Aorta (tissue), 5 donors: Measurements from ENCODE around the gene KCNH3. TPM values are rescaled to one million over a fixed set of nuclear protein-coding genes. Genes with fewer than 3 reads are reported as not detected.
"Not testable (repeated sequence)": the region's sequence is repeated elsewhere in the genome, so short reads cannot be mapped to it uniquely, and the experiment has no call there.

ENCODE experiments used
- ATAC-seq: fragments of 200-7000 bp; cut with Tn5 transposase; one replicate; pipeline ENCODE4 v1.9.1; 2022; ENCODE audit warnings: moderate library complexity; ENCODE audit not compliant: low FRiP score
- DNase-seq, 2 donors: peaks; one replicate each; pipeline ENCODE4 v3.0.0-alpha.2; 2020
- H3K27ac ChIP-seq, 2 donors: one replicate each; pipeline ENCODE4 v1.5.1; 2013; ENCODE audit warnings: low read length in 2 of 2, mild to moderate bottlenecking in 2 of 2, moderate library complexity in 2 of 2, control low read depth in 1 of 2, inconsistent platforms in 1 of 2, low read depth in 1 of 2
- H3K27me3 ChIP-seq, 2 donors: one replicate each; pipeline ENCODE4 v1.6.1; 2013; ENCODE audit warnings: control low read depth in 1 of 2, low read length in 1 of 2, mild to moderate bottlenecking in 1 of 2, moderate library complexity in 1 of 2; ENCODE audit not compliant: insufficient read depth in 2 of 2, control insufficient read depth in 1 of 2
- H3K36me3 ChIP-seq, 2 donors: one replicate each; pipeline ENCODE4 v1.6.1; 2013; ENCODE audit warnings: control low read depth in 1 of 2, low read length in 1 of 2, mild to moderate bottlenecking in 1 of 2; ENCODE audit not compliant: insufficient read depth in 2 of 2, control insufficient read depth in 1 of 2
- H3K4me1 ChIP-seq, 2 donors: one replicate each; pipeline ENCODE4 v1.6.1; 2013; ENCODE audit warnings: low read length in 2 of 2, control low read depth in 1 of 2, mild to moderate bottlenecking in 1 of 2, moderate library complexity in 1 of 2; ENCODE audit not compliant: insufficient read depth in 2 of 2, control insufficient read depth in 1 of 2
- H3K4me3 ChIP-seq, 2 donors: one replicate each; pipeline ENCODE4 v1.5.1; 2013; ENCODE audit warnings: low read length in 2 of 2, control low read depth in 1 of 2, mild to moderate bottlenecking in 1 of 2
- H3K9me3 ChIP-seq: one replicate; pipeline ENCODE4 v1.6.1; 2013; ENCODE audit warnings: mild to moderate bottlenecking, low read length; ENCODE audit not compliant: control insufficient read depth
- WGBS, 2 donors: extraction: QIAGEN DNeasy Blood & Tissue Kit; methylation state at CpG; one replicate each; pipeline ENCODE4 v1.1.7; 2013; 5-methylcytosine and 5-hydroxymethylcytosine counted together
- intact Hi-C, 2 donors: fragments of 100-400 bp; cut with DNase I; formaldehyde crosslinking; loops; one replicate each; pipeline versions ENCODE4 v1.14.2 to v1.15.0; 2022
- polyA plus RNA-seq, 2 donors: library from polyadenylated mRNA; stranded (reverse); fragments of 200-250 nt; gene quantifications; one replicate each; pipeline ENCODE4 v1.2.3, GENCODE V29; 2013
- total RNA-seq, 2 donors: library from RNA; stranded (reverse); fragmentation: NEBNext Ultra II Directional; extraction: Animal tissue kit (Norgen Biotek cat#: 25700); gene quantifications; one replicate each; pipeline ENCODE4 v1.2.1, GENCODE V29; 2021
- donor health status: healthy with polysubstance abuse.
- donor health status: Bipolar disorder and iron deficiency.
- donor health status: DM: no; HTN: no; CAD: no.
- donor health status: DM: no; HTN: no; CAD: no.
- donor health status: DM: yes; HTN: yes; CAD: no.

The KCNH3 gene
- total and polyA plus RNA-seq, 4 donors, result 0.10 to 1.7 (median 0.90) TPM

DNA sequence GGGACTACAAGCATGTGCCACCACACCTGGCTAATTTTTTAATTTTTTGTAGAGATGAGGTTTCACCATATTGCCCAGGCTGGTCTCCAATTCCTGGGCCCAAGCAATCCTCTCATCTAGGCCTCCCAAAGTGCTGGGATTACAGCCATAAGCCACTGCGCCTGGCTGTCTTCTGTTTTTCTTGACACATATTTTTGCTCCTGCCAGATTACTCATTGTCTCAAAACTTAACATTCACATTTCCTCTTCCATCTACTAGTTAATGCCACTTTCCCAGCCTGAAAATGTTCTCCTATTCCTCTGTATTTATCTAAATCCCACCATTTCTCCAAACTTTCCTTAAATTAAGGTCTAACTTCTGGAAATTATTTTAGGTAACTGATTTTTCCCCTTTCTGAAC, 36.2 kb upstream of the KCNH3 start:
- WGBS, 2 donors, result 84 to 92% methylated on average over 1 of the region's 1 CpG
- no peak for ATAC-seq

GRCh38 chr12:49503674-49504180, 35.1 kb upstream of the KCNH3 start:
- no peak overlapping the region for H3K4me3 ChIP-seq
- ATAC-seq, result no peak
- H3K4me1 ChIP-seq, result no peaks in the 10 kb centered on the region
- H3K27me3 ChIP-seq, result no peaks in the 10 kb centered on the region
- H3K36me3 ChIP-seq, result no peaks in the 10 kb centered on the region
- H3K9me3 ChIP-seq, result no peaks in the 10 kb centered on the region
- no peak overlapping the region for H3K27ac ChIP-seq
- DNase-seq, result no peak
- intact Hi-C loops, result no loop called here
- WGBS, 2 donors, result 56 to 66% methylated on average over 5 of the region's 5 CpGs

More for the DNA sequence above, 36.2 kb upstream of the KCNH3 start:
- no peaks in the 10 kb centered on the region for H3K9me3 ChIP-seq
- no peaks in the 10 kb centered on the region for H3K36me3 ChIP-seq
- H3K4me3 ChIP-seq, result no peak overlapping the region
- no peak for DNase-seq
- intact Hi-C loops, result no loop called here
- no peaks in the 10 kb centered on the region for H3K27me3 ChIP-seq
- H3K4me1 ChIP-seq, result no peaks in the 10 kb centered on the region
- no peak overlapping the region for H3K27ac ChIP-seq

DNA sequence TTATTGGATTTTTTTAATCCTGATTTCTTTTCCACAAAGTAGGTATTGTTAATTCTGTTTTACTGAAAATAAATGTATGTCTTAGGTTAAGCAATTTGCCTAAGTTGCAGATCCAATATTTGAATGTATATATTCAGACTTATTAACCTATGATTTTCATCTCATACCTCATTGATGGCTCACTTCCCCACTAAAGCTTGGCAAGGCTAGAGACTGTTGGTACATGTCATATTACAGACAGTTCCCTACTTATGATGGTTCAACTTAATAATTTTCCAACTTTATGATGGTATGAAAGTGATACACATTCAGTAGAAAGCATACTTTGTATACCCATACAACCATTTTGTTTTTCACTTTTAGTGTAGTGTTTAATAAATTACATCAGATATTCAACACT, 33.2 kb upstream of the KCNH3 start:
- H3K36me3 ChIP-seq, result no peaks in the 10 kb centered on the region
- H3K4me1 ChIP-seq, result no peaks in the 10 kb centered on the region
- DNase-seq (no peak), ATAC-seq (no peak)
- H3K27ac ChIP-seq, result no peak overlapping the region
- H3K9me3 ChIP-seq, result no peaks in the 10 kb centered on the region
- intact Hi-C loops, result no loop called here
- no peak overlapping the region for H3K4me3 ChIP-seq
- H3K27me3 ChIP-seq, result no peaks in the 10 kb centered on the region

- Histone ChIP-seq H3K27me3 (no peaks in the 10 kb centered on the region), H3K4me1 (no peaks in the 10 kb centered on the region), H3K36me3 (no peaks in the 10 kb centered on the region), H3K27ac (no peak overlapping the region), H3K9me3 (no peaks in the 10 kb centered on the region), H3K4me3 (no peak overlapping the region)
- WGBS, 2 donors, result 62 to 73% methylated on average over 4 of the region's 4 CpGs
- intact Hi-C loops, result no loop called here
- no peak for ATAC-seq
- DNase-seq, result no peak
Measured at GRCh38 chr12:49507139-49507538, 31.7 kb upstream of the KCNH3 start.

GRCh38 chr12:49509681-49510080, 29.1 kb upstream of the KCNH3 start:
- H3K36me3 ChIP-seq, H3K4me1 ChIP-seq, H3K4me3 ChIP-seq, H3K27ac ChIP-seq, ATAC-seq, intact Hi-C loops, H3K27me3 ChIP-seq, H3K9me3 ChIP-seq, DNase-seq: not testable (repeated sequence)
- 91% methylated on average over 8 of the region's 8 CpGs for WGBS, 2 donors

DNA sequence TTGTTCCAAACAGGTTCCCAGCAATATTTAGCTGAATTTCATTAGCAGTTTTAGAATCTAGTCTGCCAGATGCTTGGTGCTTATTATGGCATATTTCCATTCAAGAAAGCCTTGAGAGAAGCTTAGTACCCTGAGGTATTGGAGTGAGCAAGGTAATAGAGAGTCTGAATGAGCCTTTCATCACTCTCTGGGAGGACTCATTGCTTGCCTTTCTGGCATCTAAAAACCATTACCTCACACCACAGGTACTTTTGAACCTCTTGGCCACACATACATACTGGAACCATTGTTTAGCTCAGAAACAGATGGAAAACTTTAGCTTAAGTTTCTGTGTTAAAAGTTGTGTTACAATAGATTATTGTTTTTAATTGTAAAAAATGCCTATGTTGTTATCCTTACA, 27.4 kb upstream of the KCNH3 start:
- ATAC-seq, result no peak
- intact Hi-C loops, result no loop called here
- Histone ChIP-seq H3K4me3 (no peak overlapping the region), H3K27me3 (no peaks in the 10 kb centered on the region), H3K4me1 (no peaks in the 10 kb centered on the region), H3K36me3 (no peaks in the 10 kb centered on the region), H3K27ac (no peak overlapping the region), H3K9me3 (no peaks in the 10 kb centered on the region)
- DNase-seq, result no peak

GRCh38 chr12:49512546-49512945, 26.3 kb upstream of the KCNH3 start:
- 82 to 90% methylated on average over 1 of the region's 1 CpG for WGBS, 2 donors
- intact Hi-C loops, result no loop called here
- no peaks in the 10 kb centered on the region for H3K36me3 ChIP-seq
- no peaks in the 10 kb centered on the region for H3K9me3 ChIP-seq
- H3K4me3 ChIP-seq, result no peak overlapping the region
- DNase-seq (no peak), ATAC-seq (no peak)
- no peaks in the 10 kb centered on the region for H3K27me3 ChIP-seq
- H3K4me1 ChIP-seq, result no peaks in the 10 kb centered on the region
- H3K27ac ChIP-seq, result no peak overlapping the region

- H3K4me1 ChIP-seq, result no peaks in the 10 kb centered on the region
- WGBS, 2 donors, result 64 to 65% methylated on average over 5 of the region's 5 CpGs
- DNase-seq, result no peak
Measured at GRCh38 chr12:49515266-49515665, 23.6 kb upstream of the KCNH3 start.

DNA sequence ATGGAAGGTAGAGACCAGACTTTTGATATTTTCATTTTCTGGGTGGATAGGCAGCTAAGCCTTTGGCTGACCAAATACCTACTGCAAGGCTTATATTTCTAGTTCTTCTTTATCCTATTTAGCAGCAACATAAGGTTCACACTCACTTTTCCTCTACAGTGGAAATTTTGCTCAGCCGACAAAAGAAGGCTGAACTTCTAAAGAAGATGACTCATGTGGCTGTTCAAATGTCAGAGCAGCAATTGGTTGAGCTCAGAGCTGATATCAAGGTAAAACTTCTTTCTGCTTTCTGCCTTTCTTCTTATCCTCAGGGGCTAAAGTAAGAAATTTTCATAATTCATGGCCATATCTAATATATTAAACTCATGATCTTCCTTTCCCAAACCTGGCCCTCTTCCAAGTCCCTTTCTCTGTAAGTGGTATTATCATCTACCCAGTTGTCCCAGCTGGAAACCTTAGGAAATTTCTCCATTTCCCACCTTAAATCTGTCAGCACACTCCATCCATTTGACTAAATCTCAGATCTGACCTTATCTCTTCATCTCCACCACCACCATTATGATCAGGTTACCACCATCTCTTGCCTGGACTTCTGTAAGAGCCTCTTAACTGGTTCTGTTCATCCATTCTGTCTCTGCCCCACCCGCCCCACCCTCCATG, 19.8 kb upstream of the KCNH3 start:
- no peak for ATAC-seq
- intact Hi-C loops, result no loop called here
- 74 to 80% methylated on average over 2 of the region's 2 CpGs for WGBS, 2 donors

More at GRCh38 chr12:49515266-49515665, 23.6 kb upstream of the KCNH3 start:
- no peaks in the 10 kb centered on the region for H3K36me3 ChIP-seq
- no peak overlapping the region for H3K27ac ChIP-seq
- H3K4me3 ChIP-seq, result no peak overlapping the region
- intact Hi-C loops, result loop anchor here (2.0 kb wide), 1 partner anchor 156 kb away; no protein-coding TSS in a partner anchor
- no peak for ATAC-seq
- H3K27me3 ChIP-seq, result no peaks in the 10 kb centered on the region
- H3K9me3 ChIP-seq, result no peaks in the 10 kb centered on the region

More for the DNA sequence above, 19.8 kb upstream of the KCNH3 start:
- Histone ChIP-seq H3K27me3 (no peaks in the 10 kb centered on the region), H3K27ac (no peak overlapping the region), H3K36me3 (peaks cover 0 to 1% of the 10 kb centered on the region in 2 donors), H3K9me3 (no peaks in the 10 kb centered on the region), H3K4me1 (no peaks in the 10 kb centered on the region), H3K4me3 (no peak overlapping the region)
- no peak for DNase-seq
